HUES6 (cell line): Measurements from ENCODE around the gene CEP97.

ENCODE experiments used
- H3K27ac ChIP-seq: 2 replicates; pipeline ENCODE4 v1.7.0; 2013; ENCODE audit warnings: low read depth, mild to moderate bottlenecking, low read length, inconsistent platforms
- H3K27me3 ChIP-seq: 2 replicates; pipeline ENCODE4 v1.6.1; 2013; ENCODE audit warnings: low read length; ENCODE audit not compliant: control insufficient read depth, insufficient read depth
- H3K36me3 ChIP-seq: 2 replicates; pipeline ENCODE4 v1.6.1; 2013; ENCODE audit warnings: low read length; ENCODE audit not compliant: control insufficient read depth, insufficient read depth
- H3K4me1 ChIP-seq: 2 replicates; pipeline ENCODE4 v1.6.1; 2013; ENCODE audit warnings: low read length; ENCODE audit not compliant: control insufficient read depth, insufficient read depth
- H3K4me3 ChIP-seq: 2 replicates; pipeline ENCODE4 v1.5.1; 2013; ENCODE audit warnings: low read depth, low read length
- H3K9ac ChIP-seq: one replicate; pipeline ENCODE4 v1.6.1; 2013; ENCODE audit warnings: mild to moderate bottlenecking, low read length
- H3K9me3 ChIP-seq: 2 replicates; pipeline ENCODE4 v1.6.1; 2013; ENCODE audit warnings: low read depth, low read length; ENCODE audit not compliant: control insufficient read depth, insufficient read depth

The CEP97 gene

GRCh38 chr3:101803939-101804338 is 79.5 kb downstream of the CEP97 start:
- Histone ChIP-seq H3K27me3 (no peaks in the 10 kb centered on the region), H3K36me3 (peaks cover 26% of the 10 kb centered on the region), H3K4me1 (peaks cover 11% of the 10 kb centered on the region; the same call in 1 of the 2 replicates), H3K27ac (no peak overlapping the region), H3K9me3 (no peaks in the 10 kb centered on the region), H3K9ac (no peak overlapping the region), H3K4me3 (no peak overlapping the region)

DNA sequence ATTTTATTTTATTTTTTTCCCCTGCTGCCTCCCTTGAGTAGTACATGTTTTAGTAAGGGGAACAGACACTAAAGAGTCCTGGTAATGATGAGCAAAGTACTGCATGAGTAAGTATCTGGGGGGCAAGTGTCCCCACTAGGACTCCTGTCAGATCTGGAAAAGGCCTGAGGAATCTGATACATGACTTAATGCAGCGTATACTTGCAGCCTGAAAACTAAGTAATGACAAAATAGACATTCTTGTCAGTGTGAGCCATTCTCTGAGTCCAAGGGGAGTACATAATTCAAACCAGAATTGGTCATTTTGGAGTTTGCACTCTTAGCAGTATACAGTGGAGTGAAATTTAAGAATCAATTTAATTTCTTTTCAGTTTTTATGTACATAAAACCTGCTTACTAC is 82.1 kb downstream of the CEP97 start:
- H3K27ac ChIP-seq: no peak overlapping the region
- no peaks in the 10 kb centered on the region for H3K9me3 ChIP-seq
- no peak overlapping the region for H3K9ac ChIP-seq
- H3K36me3 ChIP-seq: peaks cover 20% of the 10 kb centered on the region
- H3K27me3 ChIP-seq: no peaks in the 10 kb centered on the region
- H3K4me3 ChIP-seq: no peak overlapping the region
- peaks cover 4% of the 10 kb centered on the region; the same call in 1 of the 2 replicates for H3K4me1 ChIP-seq

DNA sequence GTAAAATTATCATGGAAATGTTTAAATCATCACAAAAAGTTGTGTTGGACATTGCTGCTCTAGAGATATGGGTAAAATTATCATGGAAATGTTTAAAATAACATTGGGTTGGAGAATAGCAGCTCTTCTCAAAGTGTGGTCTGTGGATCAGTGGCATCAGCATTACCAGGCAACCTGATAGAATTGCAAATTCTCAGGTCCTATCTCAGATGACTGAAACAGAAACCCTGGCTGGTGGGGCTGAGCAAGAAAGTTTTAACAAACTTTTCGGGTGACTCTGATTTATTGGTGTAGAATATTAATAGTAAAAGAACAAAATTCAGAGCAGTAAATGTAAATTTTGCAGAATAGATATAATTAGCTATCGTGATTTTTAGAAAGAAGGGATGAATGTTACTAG is 83.5 kb downstream of the CEP97 start:
- Histone ChIP-seq H3K4me1 (peaks cover 4% of the 10 kb centered on the region; the same call in 1 of the 2 replicates), H3K9ac (no peak overlapping the region), H3K4me3 (no peak overlapping the region), H3K36me3 (peaks cover 9% of the 10 kb centered on the region), H3K27me3 (no peaks in the 10 kb centered on the region), H3K27ac (no peak overlapping the region), H3K9me3 (no peaks in the 10 kb centered on the region)

- Histone ChIP-seq H3K4me3 (no peak overlapping the region), H3K9ac (no peak overlapping the region), H3K27me3 (no peaks in the 10 kb centered on the region), H3K9me3 (no peaks in the 10 kb centered on the region), H3K4me1 (peaks cover 7% of the 10 kb centered on the region), H3K27ac (no peak overlapping the region), H3K36me3 (no peaks in the 10 kb centered on the region)
Observed at GRCh38 chr3:101809178-101810021, 85.0 kb downstream of the CEP97 start.

GRCh38 chr3:101810022-101810418 is 85.6 kb downstream of the CEP97 start:
- H3K27me3 ChIP-seq: no peaks in the 10 kb centered on the region
- no peak overlapping the region for H3K4me3 ChIP-seq
- no peaks in the 10 kb centered on the region for H3K36me3 ChIP-seq
- peaks cover 7% of the 10 kb centered on the region for H3K4me1 ChIP-seq
- H3K9ac ChIP-seq: no peak overlapping the region
- no peak overlapping the region for H3K27ac ChIP-seq
- H3K9me3 ChIP-seq: no peaks in the 10 kb centered on the region

GRCh38 chr3:101811875-101812274 is 87.5 kb downstream of the CEP97 start:
- Histone ChIP-seq H3K4me3 (no peak overlapping the region), H3K27ac (no peak overlapping the region), H3K9ac (no peak overlapping the region), H3K36me3 (peaks cover under 1% of the 10 kb centered on the region; the same call in 1 of the 2 replicates), H3K4me1 (peaks cover 7% of the 10 kb centered on the region), H3K9me3 (no peaks in the 10 kb centered on the region), H3K27me3 (no peaks in the 10 kb centered on the region)

DNA sequence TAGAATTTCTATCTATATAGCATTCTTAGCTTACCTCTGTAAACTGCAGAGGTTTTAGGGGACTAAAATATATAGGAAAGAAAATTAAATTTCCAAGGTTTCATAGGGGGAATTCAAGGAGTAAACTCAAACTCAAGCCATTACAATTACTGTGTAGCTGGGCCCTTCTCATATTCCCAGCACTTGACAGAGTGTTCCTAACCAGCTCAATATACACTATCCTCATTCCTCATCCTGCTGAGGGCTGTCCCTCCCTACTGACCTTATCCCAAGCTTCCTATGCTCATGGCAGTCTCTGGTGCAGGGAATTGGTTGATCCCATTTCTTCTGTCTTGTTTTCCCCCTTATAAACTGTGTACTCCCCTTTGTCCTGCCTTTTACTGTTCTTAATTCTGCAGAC is 88.5 kb downstream of the CEP97 start:
- Histone ChIP-seq H3K4me1 (peaks cover 7% of the 10 kb centered on the region), H3K4me3 (no peak overlapping the region), H3K36me3 (peaks cover 3% of the 10 kb centered on the region; the same call in 1 of the 2 replicates), H3K9me3 (no peaks in the 10 kb centered on the region), H3K27ac (no peak overlapping the region), H3K27me3 (no peaks in the 10 kb centered on the region), H3K9ac (no peak overlapping the region)

GRCh38 chr3:101813817-101814440 is 89.5 kb downstream of the CEP97 start:
- H3K36me3 ChIP-seq: peaks cover 3% of the 10 kb centered on the region; the same call in 1 of the 2 replicates
- no peaks in the 10 kb centered on the region for H3K27me3 ChIP-seq
- H3K27ac ChIP-seq: no peak overlapping the region
- no peak overlapping the region for H3K9ac ChIP-seq
- no peaks in the 10 kb centered on the region for H3K9me3 ChIP-seq
- no peak overlapping the region for H3K4me3 ChIP-seq
- peaks cover 7% of the 10 kb centered on the region for H3K4me1 ChIP-seq

- Histone ChIP-seq H3K36me3 (peaks cover 3% of the 10 kb centered on the region; the same call in 1 of the 2 replicates), H3K4me3 (no peak overlapping the region), H3K27me3 (no peaks in the 10 kb centered on the region), H3K27ac (no peak overlapping the region), H3K9me3 (no peaks in the 10 kb centered on the region), H3K9ac (no peak overlapping the region), H3K4me1 (peaks cover 4% of the 10 kb centered on the region; the same call in 1 of the 2 replicates)
Observed at GRCh38 chr3:101814835-101815234, 90.4 kb downstream of the CEP97 start.

DNA sequence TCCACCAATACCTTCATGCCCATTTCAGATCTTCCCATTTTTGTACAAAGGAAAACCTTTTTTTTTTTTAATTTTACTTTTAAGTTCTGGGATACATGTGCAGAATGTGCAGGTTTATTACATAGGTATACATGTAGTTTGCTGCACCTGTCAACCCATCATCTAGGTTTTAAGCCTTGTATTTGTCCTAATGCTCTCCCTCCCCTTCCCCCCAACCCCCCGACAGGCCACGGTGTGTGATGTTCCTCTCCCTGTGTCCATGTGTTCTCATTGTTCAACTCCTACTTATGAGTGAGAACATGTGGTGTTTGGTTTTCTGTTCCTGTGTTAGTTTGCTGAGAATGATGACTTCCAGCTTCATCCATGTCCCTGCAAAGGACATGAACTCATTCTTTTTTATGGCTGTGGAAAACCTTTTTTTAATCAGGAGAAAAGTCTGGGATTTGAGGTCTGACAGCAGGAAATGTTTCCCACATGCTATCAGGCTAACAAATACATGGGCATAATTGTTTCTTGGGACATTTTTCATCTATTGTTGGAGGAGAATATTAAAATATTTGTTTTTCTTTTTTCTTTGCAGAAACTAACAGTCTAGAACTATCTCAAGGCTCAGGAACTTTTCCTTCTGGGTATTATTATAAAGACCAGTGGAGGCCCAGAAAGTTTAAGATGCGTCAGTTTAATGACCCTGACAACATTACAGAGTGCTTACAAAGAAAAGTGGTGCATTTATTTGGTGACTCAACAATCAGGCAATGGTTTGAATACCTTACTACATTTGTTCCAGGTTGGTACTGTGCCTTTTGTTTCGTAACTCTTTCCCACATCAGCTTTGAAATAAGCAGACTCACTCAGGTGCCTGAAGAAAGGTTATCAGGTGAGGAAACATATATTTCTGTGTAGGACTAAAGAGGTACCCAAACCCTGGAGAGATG is 92.1 kb downstream of the CEP97 start:
- H3K9me3 ChIP-seq: no peaks in the 10 kb centered on the region
- H3K27me3 ChIP-seq: no peaks in the 10 kb centered on the region
- H3K27ac ChIP-seq: no peak overlapping the region
- H3K4me1 ChIP-seq: peaks cover 4% of the 10 kb centered on the region; the same call in 1 of the 2 replicates
- no peak overlapping the region for H3K4me3 ChIP-seq
- H3K36me3 ChIP-seq: peaks cover 5% of the 10 kb centered on the region
- H3K9ac ChIP-seq: no peak overlapping the region
